Measurements from ENCODE around the gene CCDC134. TPM values are rescaled to one million over a fixed set of nuclear protein-coding genes. Genes with fewer than 3 reads are reported as not detected.

The CCDC134 gene
- total and polyA plus RNA-seq, 2 of the 8 experiments (the other 6 are each of a cell fraction or from before 2014, with no cell fraction given): 7.7 to 20.0 TPM

DNA sequence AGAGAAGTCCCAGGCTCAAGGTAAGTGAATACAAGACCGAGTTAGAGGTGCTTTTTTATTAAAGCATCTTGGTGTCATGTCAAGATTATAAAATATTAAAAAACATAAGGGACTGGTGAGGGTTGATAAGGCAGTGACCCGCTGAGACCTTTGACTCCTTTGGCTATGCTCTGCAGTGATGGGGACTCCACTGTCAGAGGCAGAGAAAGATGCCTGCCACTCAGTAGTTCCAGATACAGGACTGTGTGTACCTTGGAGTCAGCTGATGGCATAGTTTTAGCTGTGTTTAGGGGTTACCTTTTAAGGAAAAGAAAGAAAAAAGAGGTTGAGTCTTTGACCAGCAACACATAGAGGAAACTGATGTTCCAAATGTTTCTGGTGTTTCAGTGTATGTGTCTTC, 73.6 kb downstream of the CCDC134 start:
- CTCF ChIA-PET (ENCODE audit: partially characterized antibody): interaction anchor here (0.8 to 1.3 kb wide), 3 partner anchors 9 to 177 kb away, joined by 3 read pairs; no protein-coding TSS in a partner anchor
- no peak overlapping the region for H3K27ac ChIP-seq (ENCODE audit: low read depth, low read length)

More for the DNA sequence above, 73.6 kb downstream of the CCDC134 start:
- Histone ChIP-seq H2AFZ (ENCODE audit: low read length) (no peak overlapping the region), H3K14ac (ENCODE audit: insufficient read length) (no peak overlapping the region), H3K18ac (ENCODE audit: extremely low read depth, low read length) (no peak overlapping the region), H3K4me2 (ENCODE audit: insufficient read depth in 1 of 2, low read depth in 2 of 2, low read length in 2 of 2) (no peak overlapping the region), H2AK5ac (ENCODE audit: low read depth, low read length) (no peak overlapping the region), H3K79me1 (ENCODE audit: low read depth, low read length) (no peaks in the 10 kb centered on the region; the same call in 1 of the 2 replicates), H3K4me3 (ENCODE audit: extremely low read depth in 1 of 4, insufficient read depth in 2 of 4, low read depth in 3 of 4, low read length in 4 of 4) (no peak overlapping the region), H4K8ac (ENCODE audit: extremely low read depth, insufficient read depth, low read length) (no peak overlapping the region), H3K56ac (replicated peaks; ENCODE audit: insufficient read length, low read depth, low read length) (no peak overlapping the region), H4K5ac (ENCODE audit: insufficient read length, low read depth, low read length) (no peak overlapping the region), H4K91ac (replicated peaks; ENCODE audit: insufficient read length, low read length) (no peak overlapping the region), H3K36me3 (ENCODE audit: control insufficient read depth in 2 of 4, insufficient read depth in 4 of 4, low read length in 3 of 4) (peaks cover 31 to 81% (median 67%) of the 10 kb centered on the region in 4 experiments), H3K23ac (ENCODE audit: insufficient read length) (no peak overlapping the region), H3K23me2 (ENCODE audit: low read depth, low read length) (no peaks in the 10 kb centered on the region), H2BK120ac (replicated peaks; ENCODE audit: low read depth, low read length) (no peak overlapping the region), H4K20me1 (replicated peaks in 1 of 2; ENCODE audit: control insufficient read depth in 1 of 2, insufficient read depth in 2 of 2, low read length in 2 of 2) (peaks cover 0 to 3% of the 10 kb centered on the region in 2 experiments), H3K4ac (replicated peaks; ENCODE audit: insufficient read length, low read depth, low read length) (no peak overlapping the region), H3K9me3 (ENCODE audit: insufficient read depth in 2 of 2, low read depth in 1 of 2, low read length in 1 of 2) (no peaks in the 10 kb centered on the region), H2BK15ac (ENCODE audit: low read length) (no peak overlapping the region), H3K9ac (replicated peaks in 1 of 4; ENCODE audit: extremely low read depth in 1 of 4, low read depth in 3 of 4, low read length in 3 of 4) (no peak overlapping the region), H3K79me2 (ENCODE audit: control insufficient read depth in 1 of 2, insufficient read depth in 2 of 2, low read length in 2 of 2) (no peaks in the 10 kb centered on the region), H2BK20ac (ENCODE audit: low read length) (no peak overlapping the region), H2BK5ac (ENCODE audit: low read depth, low read length) (no peak overlapping the region), H2BK12ac (ENCODE audit: low read depth, low read length) (no peak overlapping the region), H3K4me1 (replicated peaks in 1 of 4; ENCODE audit: control insufficient read depth in 3 of 4, insufficient read depth in 4 of 4, low read length in 3 of 4) (no peaks in the 10 kb centered on the region), H3K27me3 (replicated peaks in 1 of 4; ENCODE audit: control insufficient read depth in 3 of 4, extremely low read depth in 1 of 4, insufficient read depth in 3 of 4, low read length in 3 of 4) (no peaks in the 10 kb centered on the region)
- WGBS, 2 experiments (ENCODE audit: extremely low coverage in 1 of 2, insufficient coverage in 1 of 2, insufficient read length in 1 of 2, insufficient replicate concordance in 2 of 2, low coverage in 1 of 2, low lambda C conversion rate in 2 of 2, missing lambda C conversion rate in 1 of 2): 83% methylated on average over 2 of the region's 2 CpGs; no CpG with 5 or more reads in 1 of the 2 experiments
- FAIRE-seq (no peak), DNase-seq (ENCODE audit: low read depth in 1 of 2, low spot score in 2 of 2) (no peak)
- POLR2A ChIA-PET (ENCODE audit: partially characterized antibody): interaction anchor here (0.9 kb wide), 1 partner anchor 11 kb away, joined by 3 read pairs; no protein-coding TSS in a partner anchor
- TF ChIP-seq TAF7 (optimal IDR thresholded peaks at IDR 0.05; ENCODE audit: borderline replicate concordance, low read depth, low read length) (no peak), POLR2A (IDR thresholded peaks at IDR 0.05; ENCODE audit: control extremely low read depth in 1 of 2, low read depth in 2 of 2, low read length in 2 of 2) (no peak), RAD21 (IDR thresholded peaks at IDR 0.05 in 1 of 2, conservative IDR thresholded peaks at IDR 0.05 in 1 of 2; ENCODE audit: low read depth in 2 of 2, low read length in 2 of 2) (no peak)

All from H1 (cell line).